SK-N-SH treated with all-trans-retinoic acid at 6 μM for 48 hours (cell line): ENCODE measurements around the gene ZNF423.

Experiments
- ATAC-seq: fragments of 200-7000 bp; cut with Tn5 transposase; 3 replicates; pipeline ENCODE4 v1.9.1; 2020; ENCODE audit warnings: mild to moderate bottlenecking, moderate library complexity
- ARNTL ChIP-seq: fragments of 450-650 bp; formaldehyde crosslinking; IDR thresholded peaks from 2 replicates; pipeline ENCODE4 v1.5.0; 2020; ENCODE audit warnings: low read depth, mild to moderate bottlenecking, moderate library complexity, borderline replicate concordance
- BACH2 ChIP-seq: fragments of 250-450 bp; sonication (Bioruptor Pico); IDR thresholded peaks from 2 replicates; pipeline ENCODE4 v1.9.0; 2021; ENCODE audit warnings: mild to moderate bottlenecking, borderline replicate concordance
- CREB5 ChIP-seq: fragments of 250-450 bp; sonication (Bioruptor Pico); IDR thresholded peaks from 2 replicates; pipeline ENCODE4 v1.5.1; 2020; ENCODE audit warnings: low read depth, mild to moderate bottlenecking, moderate library complexity
- CSDC2 ChIP-seq: fragments of 250-450 bp; sonication (Bioruptor Pico); IDR thresholded peaks from 2 replicates; pipeline ENCODE4 v1.5.0; 2020; ENCODE audit warnings: mild to moderate bottlenecking, moderate library complexity
- CSRNP3 ChIP-seq: fragments of 250-450 bp; sonication (Bioruptor Pico); IDR thresholded peaks from 2 replicates; pipeline ENCODE4 v1.5.1; 2021; ENCODE audit warnings: mild to moderate bottlenecking, moderate library complexity
- ESRRG ChIP-seq: fragments of 250-450 bp; sonication (Bioruptor Pico); IDR thresholded peaks from 2 replicates; pipeline ENCODE4 v1.6.1; 2021; ENCODE audit warnings: mild to moderate bottlenecking
- GLIS3 ChIP-seq: fragments of 250-450 bp; sonication (Bioruptor Pico); IDR thresholded peaks from 2 replicates; pipeline ENCODE4 v1.5.0; 2020; ENCODE audit warnings: mild to moderate bottlenecking, moderate library complexity
- ISL1 ChIP-seq: fragments of 250-450 bp; sonication (Bioruptor Pico); IDR thresholded peaks from 2 replicates; pipeline ENCODE4 v2.1.2; 2022; ENCODE audit warnings: mild to moderate bottlenecking, moderate library complexity
- OSR1 ChIP-seq: fragments of 250-450 bp; sonication (Bioruptor Pico); IDR thresholded peaks from 2 replicates; pipeline ENCODE4 v1.8.0; 2022; ENCODE audit warnings: moderate library complexity, mild to moderate bottlenecking, inconsistent platforms
- PPARA ChIP-seq: fragments of 250-450 bp; sonication (Bioruptor Pico); IDR thresholded peaks from 2 replicates; pipeline ENCODE4 v1.5.0; 2020; ENCODE audit warnings: mild to moderate bottlenecking, borderline replicate concordance
- RARB ChIP-seq: fragments of 250-450 bp; sonication (Bioruptor Pico); IDR thresholded peaks from 2 replicates; pipeline ENCODE4 v1.8.0; 2021; ENCODE audit warnings: mild to moderate bottlenecking, moderate library complexity
- SNAI2 ChIP-seq: fragments of 250-450 bp; sonication (Bioruptor Pico); IDR thresholded peaks from 2 replicates; pipeline ENCODE4 v1.5.0; 2020; ENCODE audit warnings: mild to moderate bottlenecking, moderate library complexity
- TCF4 ChIP-seq: fragments of 250-450 bp; sonication (Bioruptor Pico); IDR thresholded peaks from 2 replicates; pipeline ENCODE4 v1.8.0; 2021; ENCODE audit warnings: mild to moderate bottlenecking, moderate library complexity, borderline replicate concordance
- TOX ChIP-seq: fragments of 250-450 bp; sonication (Bioruptor Pico); IDR thresholded peaks from 2 replicates; pipeline ENCODE4 v1.8.0; 2021; ENCODE audit warnings: mild to moderate bottlenecking, moderate library complexity, borderline replicate concordance
- ZC3H10 ChIP-seq: fragments of 250-450 bp; sonication (Bioruptor Pico); IDR thresholded peaks from 2 replicates; pipeline ENCODE4 v1.5.1; 2021; ENCODE audit warnings: mild to moderate bottlenecking, moderate library complexity
- ZFP3 ChIP-seq: fragments of 250-450 bp; sonication (Bioruptor Pico); IDR thresholded peaks from 2 replicates; pipeline ENCODE4 v1.5.0; 2020; ENCODE audit warnings: mild to moderate bottlenecking, moderate library complexity
- ZFP30 ChIP-seq: fragments of 450-650 bp; formaldehyde crosslinking; IDR thresholded peaks from 2 replicates; pipeline ENCODE4 v1.5.0; 2022; ENCODE audit warnings: mild to moderate bottlenecking, moderate library complexity
- ZNF565 ChIP-seq: fragments of 450-650 bp; formaldehyde crosslinking; conservative IDR thresholded peaks from 2 replicates; pipeline ENCODE4 v1.5.0; 2020; ENCODE audit warnings: low read depth, mild to moderate bottlenecking, moderate library complexity
- ZNF70 ChIP-seq: fragments of 450-650 bp; formaldehyde crosslinking; IDR thresholded peaks from 2 replicates; pipeline ENCODE4 v1.5.0; 2020; ENCODE audit warnings: mild to moderate bottlenecking, moderate library complexity
- TF ChIP-seq, protein P1 (sequence below): fragments of 250-450 bp; sonication (Bioruptor Pico); IDR thresholded peaks from 2 replicates; pipeline ENCODE4 v1.5.0; 2020; ENCODE audit warnings: mild to moderate bottlenecking, moderate library complexity
- TF ChIP-seq, protein P2 (sequence below): fragments of 250-450 bp; sonication (Bioruptor Pico); IDR thresholded peaks from 2 replicates; pipeline ENCODE4 v1.8.0; 2020; ENCODE audit warnings: mild to moderate bottlenecking, moderate library complexity, borderline replicate concordance
- TF ChIP-seq, protein P3 (sequence below): fragments of 250-450 bp; sonication (Bioruptor Pico); IDR thresholded peaks from 2 replicates; pipeline ENCODE4 v1.8.0; 2021; ENCODE audit warnings: low read depth, mild to moderate bottlenecking, moderate library complexity, borderline replicate concordance

Gene ZNF423

DNA sequence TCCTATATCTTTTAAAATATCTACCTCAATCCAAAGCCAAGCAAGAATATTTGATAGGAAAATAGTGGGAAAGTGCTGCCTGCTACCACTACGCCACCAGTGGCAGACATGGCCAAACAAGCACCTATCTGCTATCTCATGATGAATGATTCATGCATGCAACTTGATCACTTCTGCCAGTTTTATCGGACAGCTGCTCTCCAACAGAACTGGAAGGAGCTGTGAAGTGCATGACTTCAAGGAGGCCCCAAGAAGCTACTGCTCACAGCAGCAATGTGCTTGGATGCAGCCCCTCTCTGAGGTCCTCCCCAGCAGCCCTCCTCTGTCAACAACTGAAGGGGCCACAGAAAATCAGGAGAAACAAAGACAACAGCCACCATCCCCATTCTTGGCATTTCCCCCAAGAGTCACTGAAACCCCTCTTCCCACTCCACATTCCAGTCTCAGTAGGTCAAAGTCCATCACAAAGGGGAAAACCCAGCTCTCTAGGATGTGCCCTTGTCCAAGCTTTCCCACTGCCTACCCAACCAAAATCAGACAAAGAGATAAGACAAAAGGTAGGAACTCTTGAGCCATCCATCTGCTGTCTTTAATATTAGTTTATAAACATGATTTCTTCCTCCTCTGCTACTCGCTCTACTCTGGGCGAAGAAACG, 267.1 kb downstream of the ZNF423 start:
- TF ChIP-seq TOX (CRISPR knock-in tag), result no peak
- TF ChIP-seq OSR1 (CRISPR knock-in tag), result no peak
- TF ChIP-seq, protein P1, sequence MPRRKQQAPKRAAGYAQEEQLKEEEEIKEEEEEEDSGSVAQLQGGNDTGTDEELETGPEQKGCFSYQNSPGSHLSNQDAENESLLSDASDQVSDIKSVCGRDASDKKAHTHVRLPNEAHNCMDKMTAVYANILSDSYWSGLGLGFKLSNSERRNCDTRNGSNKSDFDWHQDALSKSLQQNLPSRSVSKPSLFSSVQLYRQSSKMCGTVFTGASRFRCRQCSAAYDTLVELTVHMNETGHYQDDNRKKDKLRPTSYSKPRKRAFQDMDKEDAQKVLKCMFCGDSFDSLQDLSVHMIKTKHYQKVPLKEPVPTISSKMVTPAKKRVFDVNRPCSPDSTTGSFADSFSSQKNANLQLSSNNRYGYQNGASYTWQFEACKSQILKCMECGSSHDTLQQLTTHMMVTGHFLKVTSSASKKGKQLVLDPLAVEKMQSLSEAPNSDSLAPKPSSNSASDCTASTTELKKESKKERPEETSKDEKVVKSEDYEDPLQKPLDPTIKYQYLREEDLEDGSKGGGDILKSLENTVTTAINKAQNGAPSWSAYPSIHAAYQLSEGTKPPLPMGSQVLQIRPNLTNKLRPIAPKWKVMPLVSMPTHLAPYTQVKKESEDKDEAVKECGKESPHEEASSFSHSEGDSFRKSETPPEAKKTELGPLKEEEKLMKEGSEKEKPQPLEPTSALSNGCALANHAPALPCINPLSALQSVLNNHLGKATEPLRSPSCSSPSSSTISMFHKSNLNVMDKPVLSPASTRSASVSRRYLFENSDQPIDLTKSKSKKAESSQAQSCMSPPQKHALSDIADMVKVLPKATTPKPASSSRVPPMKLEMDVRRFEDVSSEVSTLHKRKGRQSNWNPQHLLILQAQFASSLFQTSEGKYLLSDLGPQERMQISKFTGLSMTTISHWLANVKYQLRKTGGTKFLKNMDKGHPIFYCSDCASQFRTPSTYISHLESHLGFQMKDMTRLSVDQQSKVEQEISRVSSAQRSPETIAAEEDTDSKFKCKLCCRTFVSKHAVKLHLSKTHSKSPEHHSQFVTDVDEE, result no peak
- TF ChIP-seq ZNF70 (CRISPR knock-in tag), result no peak
- no peak for TF ChIP-seq BACH2 (CRISPR knock-in tag)
- TF ChIP-seq, protein P2, sequence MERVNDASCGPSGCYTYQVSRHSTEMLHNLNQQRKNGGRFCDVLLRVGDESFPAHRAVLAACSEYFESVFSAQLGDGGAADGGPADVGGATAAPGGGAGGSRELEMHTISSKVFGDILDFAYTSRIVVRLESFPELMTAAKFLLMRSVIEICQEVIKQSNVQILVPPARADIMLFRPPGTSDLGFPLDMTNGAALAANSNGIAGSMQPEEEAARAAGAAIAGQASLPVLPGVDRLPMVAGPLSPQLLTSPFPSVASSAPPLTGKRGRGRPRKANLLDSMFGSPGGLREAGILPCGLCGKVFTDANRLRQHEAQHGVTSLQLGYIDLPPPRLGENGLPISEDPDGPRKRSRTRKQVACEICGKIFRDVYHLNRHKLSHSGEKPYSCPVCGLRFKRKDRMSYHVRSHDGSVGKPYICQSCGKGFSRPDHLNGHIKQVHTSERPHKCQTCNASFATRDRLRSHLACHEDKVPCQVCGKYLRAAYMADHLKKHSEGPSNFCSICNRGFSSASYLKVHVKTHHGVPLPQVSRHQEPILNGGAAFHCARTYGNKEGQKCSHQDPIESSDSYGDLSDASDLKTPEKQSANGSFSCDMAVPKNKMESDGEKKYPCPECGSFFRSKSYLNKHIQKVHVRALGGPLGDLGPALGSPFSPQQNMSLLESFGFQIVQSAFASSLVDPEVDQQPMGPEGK, result no peak
- TF ChIP-seq ZFP3 (CRISPR knock-in tag), result no peak
- no peak for TF ChIP-seq CSDC2 (CRISPR knock-in tag)
- no peak for TF ChIP-seq ARNTL
- no peak for TF ChIP-seq ISL1
- TF ChIP-seq RARB (CRISPR knock-in tag), result no peak
- TF ChIP-seq GLIS3 (CRISPR knock-in tag), result no peak
- no peak for TF ChIP-seq ZFP30 (CRISPR knock-in tag)
- no peak for TF ChIP-seq ESRRG
- no peak for TF ChIP-seq ZNF565 (CRISPR knock-in tag)
- no peak for TF ChIP-seq CREB5 (CRISPR knock-in tag)
- TF ChIP-seq SNAI2, result no peak
- no peak for TF ChIP-seq PPARA
- ATAC-seq, result no peak

DNA sequence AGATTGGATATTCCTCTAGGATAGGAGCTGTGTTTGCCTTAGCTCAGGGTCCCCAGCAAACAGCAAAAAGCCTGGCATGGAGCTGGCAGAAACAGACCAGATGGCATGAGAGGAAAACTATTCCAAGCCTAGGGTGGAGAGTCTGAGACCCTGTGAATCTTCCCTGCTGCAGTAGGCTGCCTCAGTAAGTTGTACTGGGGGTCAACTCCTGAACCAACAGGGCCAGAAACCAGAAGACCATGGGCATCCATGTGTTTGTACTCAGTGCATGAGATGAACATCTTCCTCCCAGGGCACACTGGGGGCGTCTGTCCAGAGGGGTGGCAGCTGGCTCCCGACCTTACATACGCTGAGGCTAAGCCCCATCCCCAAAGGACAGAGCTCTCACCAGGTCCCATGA, 267.9 kb downstream of the ZNF423 start:
- no peak for ATAC-seq
- TF ChIP-seq, protein P3, sequence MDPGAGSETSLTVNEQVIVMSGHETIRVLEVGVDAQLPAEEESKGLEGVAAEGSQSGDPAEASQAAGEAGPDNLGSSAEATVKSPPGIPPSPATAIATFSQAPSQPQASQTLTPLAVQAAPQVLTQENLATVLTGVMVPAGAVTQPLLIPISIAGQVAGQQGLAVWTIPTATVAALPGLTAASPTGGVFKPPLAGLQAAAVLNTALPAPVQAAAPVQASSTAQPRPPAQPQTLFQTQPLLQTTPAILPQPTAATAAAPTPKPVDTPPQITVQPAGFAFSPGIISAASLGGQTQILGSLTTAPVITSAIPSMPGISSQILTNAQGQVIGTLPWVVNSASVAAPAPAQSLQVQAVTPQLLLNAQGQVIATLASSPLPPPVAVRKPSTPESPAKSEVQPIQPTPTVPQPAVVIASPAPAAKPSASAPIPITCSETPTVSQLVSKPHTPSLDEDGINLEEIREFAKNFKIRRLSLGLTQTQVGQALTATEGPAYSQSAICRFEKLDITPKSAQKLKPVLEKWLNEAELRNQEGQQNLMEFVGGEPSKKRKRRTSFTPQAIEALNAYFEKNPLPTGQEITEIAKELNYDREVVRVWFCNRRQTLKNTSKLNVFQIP, result no peak
- TF ChIP-seq, protein P2, result no peak
- TF ChIP-seq CSDC2 (CRISPR knock-in tag) (no peak), ZNF565 (CRISPR knock-in tag) (no peak), TCF4 (no peak), SNAI2 (no peak), RARB (CRISPR knock-in tag) (no peak), ZC3H10 (no peak), TOX (CRISPR knock-in tag) (no peak), ARNTL (no peak), ZNF70 (CRISPR knock-in tag) (no peak), PPARA (no peak), ZFP30 (CRISPR knock-in tag) (no peak), BACH2 (CRISPR knock-in tag) (no peak), OSR1 (CRISPR knock-in tag) (no peak), CSRNP3 (CRISPR knock-in tag) (no peak), ZFP3 (CRISPR knock-in tag) (no peak), ISL1 (no peak)
